HG02798 (cell line): ENCODE measurements around the gene OPN1MW2.
"Not testable (repeated sequence)": the region's sequence is repeated elsewhere in the genome, so short reads cannot be mapped to it uniquely, and the experiment has no call there.

Source experiments
- ATAC-seq: cut with Tn5 transposase; IDR thresholded peaks from one replicate; pipeline ENCODE4 v1.9.1; 2021; ENCODE audit warnings: mild to moderate bottlenecking; ENCODE audit not compliant: unreplicated experiment, poor library complexity

The OPN1MW2 gene

DNA sequence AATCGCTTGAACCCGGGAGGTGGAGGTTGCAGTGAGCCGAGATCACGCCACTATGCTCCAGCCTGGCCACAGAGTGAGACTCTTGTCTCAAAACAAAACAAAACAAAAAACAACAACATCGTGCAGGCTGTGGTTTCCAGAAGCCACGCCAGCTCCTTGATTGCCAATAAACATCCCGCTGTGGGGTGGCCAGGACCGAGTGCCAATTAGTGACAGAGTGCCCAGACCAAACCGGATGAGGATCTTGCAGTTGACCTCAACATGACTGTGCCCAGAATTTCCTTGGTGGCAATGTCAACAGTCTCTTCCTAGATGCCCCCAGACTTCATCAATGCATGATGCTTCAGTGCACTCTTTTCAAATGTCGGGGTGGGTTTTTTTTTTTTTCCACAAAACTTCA, 39.2 kb downstream of the OPN1MW2 start:
- ATAC-seq = not testable (repeated sequence)

DNA sequence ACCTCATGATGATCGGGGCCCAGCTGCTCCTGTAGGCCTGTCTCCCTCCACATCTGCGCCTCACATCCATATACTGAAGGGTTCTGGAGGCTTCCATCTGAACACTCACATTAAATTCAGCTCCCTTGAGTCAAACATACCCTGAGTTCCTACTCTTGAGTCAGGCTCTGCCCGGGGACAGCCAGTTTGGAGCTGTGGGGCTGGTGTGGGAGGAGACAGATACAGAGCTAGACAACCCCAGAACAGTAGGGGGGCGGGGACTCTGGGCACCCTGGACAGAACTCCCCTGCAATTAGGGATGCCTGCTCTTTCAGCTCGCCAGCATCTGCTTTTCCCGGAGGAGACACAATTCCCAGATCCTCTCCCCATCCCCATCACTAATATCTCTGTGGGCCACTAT, 43.5 kb downstream of the OPN1MW2 start:
- ATAC-seq = not testable (repeated sequence)

DNA sequence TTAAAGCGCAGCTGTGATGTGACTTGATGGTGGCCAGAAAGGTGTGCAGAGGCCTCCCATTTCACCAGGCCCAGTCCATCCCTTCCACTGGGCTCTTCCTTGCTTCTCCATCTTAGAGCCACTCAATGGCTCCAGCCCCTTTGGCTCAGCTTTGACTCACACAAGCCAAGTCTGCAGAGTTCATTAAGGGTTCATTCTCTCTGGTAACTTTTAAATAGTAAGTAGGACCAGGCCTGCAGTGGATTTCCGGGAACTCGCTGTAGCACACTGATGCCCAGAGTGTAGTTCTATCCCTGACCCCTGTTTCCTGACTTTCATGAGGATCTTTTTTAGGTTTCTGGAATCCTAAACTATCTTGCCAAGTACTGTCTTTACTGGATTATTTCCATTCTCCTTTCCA, 49.7 kb downstream of the OPN1MW2 start:
- ATAC-seq = not testable (repeated sequence)
